Measurements from ENCODE around the gene F7. TPM values are rescaled to one million over a fixed set of nuclear protein-coding genes. Genes with fewer than 3 reads are reported as not detected.

Gene F7
- total RNA-seq, 1 experiment from 2014 or later, result not detected

DNA sequence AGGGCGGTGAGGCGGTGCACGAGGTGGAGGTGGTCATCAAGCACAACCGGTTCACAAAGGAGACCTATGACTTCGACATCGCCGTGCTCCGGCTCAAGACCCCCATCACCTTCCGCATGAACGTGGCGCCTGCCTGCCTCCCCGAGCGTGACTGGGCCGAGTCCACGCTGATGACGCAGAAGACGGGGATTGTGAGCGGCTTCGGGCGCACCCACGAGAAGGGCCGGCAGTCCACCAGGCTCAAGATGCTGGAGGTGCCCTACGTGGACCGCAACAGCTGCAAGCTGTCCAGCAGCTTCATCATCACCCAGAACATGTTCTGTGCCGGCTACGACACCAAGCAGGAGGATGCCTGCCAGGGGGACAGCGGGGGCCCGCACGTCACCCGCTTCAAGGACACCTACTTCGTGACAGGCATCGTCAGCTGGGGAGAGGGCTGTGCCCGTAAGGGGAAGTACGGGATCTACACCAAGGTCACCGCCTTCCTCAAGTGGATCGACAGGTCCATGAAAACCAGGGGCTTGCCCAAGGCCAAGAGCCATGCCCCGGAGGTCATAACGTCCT lies 43.4 kb downstream of the F7 start:
- Histone ChIP-seq H3K9me3 (ENCODE audit: control insufficient read depth, insufficient read depth, low read depth, low read length) (no peaks in the 10 kb centered on the region), H3K4me3 (ENCODE audit: low read depth in 2 of 2, low read length in 2 of 2) (no peak overlapping the region), H3K27ac (ENCODE audit: low read length) (no peak overlapping the region), H3K4me1 (ENCODE audit: control insufficient read depth, insufficient read depth, low read length) (no peaks in the 10 kb centered on the region), H3K36me3 (ENCODE audit: control insufficient read depth, insufficient read depth, low read length) (no peaks in the 10 kb centered on the region), H3K27me3 (ENCODE audit: control insufficient read depth, insufficient read depth, low read length) (no peaks in the 10 kb centered on the region)
- ChIA-PET POLR2A (interaction anchor here (0.6 kb wide), 1 partner anchor 45 kb away, joined by 3 read pairs; no protein-coding TSS in a partner anchor), CTCF (no interaction called here)
- ATAC-seq (no peak), DNase-seq (ENCODE audit: low read depth, low spot score) (no peak)
- TF ChIP-seq POLR2AphosphoS5 (IDR thresholded peaks at IDR 0.05; ENCODE audit: low read depth, low read length), result no peak
- TF ChIP-seq, protein P1, sequence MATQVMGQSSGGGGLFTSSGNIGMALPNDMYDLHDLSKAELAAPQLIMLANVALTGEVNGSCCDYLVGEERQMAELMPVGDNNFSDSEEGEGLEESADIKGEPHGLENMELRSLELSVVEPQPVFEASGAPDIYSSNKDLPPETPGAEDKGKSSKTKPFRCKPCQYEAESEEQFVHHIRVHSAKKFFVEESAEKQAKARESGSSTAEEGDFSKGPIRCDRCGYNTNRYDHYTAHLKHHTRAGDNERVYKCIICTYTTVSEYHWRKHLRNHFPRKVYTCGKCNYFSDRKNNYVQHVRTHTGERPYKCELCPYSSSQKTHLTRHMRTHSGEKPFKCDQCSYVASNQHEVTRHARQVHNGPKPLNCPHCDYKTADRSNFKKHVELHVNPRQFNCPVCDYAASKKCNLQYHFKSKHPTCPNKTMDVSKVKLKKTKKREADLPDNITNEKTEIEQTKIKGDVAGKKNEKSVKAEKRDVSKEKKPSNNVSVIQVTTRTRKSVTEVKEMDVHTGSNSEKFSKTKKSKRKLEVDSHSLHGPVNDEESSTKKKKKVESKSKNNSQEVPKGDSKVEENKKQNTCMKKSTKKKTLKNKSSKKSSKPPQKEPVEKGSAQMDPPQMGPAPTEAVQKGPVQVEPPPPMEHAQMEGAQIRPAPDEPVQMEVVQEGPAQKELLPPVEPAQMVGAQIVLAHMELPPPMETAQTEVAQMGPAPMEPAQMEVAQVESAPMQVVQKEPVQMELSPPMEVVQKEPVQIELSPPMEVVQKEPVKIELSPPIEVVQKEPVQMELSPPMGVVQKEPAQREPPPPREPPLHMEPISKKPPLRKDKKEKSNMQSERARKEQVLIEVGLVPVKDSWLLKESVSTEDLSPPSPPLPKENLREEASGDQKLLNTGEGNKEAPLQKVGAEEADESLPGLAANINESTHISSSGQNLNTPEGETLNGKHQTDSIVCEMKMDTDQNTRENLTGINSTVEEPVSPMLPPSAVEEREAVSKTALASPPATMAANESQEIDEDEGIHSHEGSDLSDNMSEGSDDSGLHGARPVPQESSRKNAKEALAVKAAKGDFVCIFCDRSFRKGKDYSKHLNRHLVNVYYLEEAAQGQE (IDR thresholded peaks at IDR 0.05; ENCODE audit: insufficient read depth in 1 of 2, low read depth in 2 of 2, low read length in 1 of 2), result no peak
- TF ChIP-seq TCF7L2 (IDR thresholded peaks at IDR 0.05; ENCODE audit: low read depth, low read length), result no peak
- no peak for TF ChIP-seq SIN3A (IDR thresholded peaks at IDR 0.05; ENCODE audit: borderline replicate concordance, insufficient read depth, low read depth, low read length)
- TF ChIP-seq, protein P2, sequence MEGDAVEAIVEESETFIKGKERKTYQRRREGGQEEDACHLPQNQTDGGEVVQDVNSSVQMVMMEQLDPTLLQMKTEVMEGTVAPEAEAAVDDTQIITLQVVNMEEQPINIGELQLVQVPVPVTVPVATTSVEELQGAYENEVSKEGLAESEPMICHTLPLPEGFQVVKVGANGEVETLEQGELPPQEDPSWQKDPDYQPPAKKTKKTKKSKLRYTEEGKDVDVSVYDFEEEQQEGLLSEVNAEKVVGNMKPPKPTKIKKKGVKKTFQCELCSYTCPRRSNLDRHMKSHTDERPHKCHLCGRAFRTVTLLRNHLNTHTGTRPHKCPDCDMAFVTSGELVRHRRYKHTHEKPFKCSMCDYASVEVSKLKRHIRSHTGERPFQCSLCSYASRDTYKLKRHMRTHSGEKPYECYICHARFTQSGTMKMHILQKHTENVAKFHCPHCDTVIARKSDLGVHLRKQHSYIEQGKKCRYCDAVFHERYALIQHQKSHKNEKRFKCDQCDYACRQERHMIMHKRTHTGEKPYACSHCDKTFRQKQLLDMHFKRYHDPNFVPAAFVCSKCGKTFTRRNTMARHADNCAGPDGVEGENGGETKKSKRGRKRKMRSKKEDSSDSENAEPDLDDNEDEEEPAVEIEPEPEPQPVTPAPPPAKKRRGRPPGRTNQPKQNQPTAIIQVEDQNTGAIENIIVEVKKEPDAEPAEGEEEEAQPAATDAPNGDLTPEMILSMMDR (IDR thresholded peaks at IDR 0.05), result no peak
- intact Hi-C loops (cut with micrococcal nuclease; ENCODE audit: unreplicated experiment) (no loop called here), in situ Hi-C loops (cut with HindIII; ENCODE audit: low pct_unique_long_range_greater_than_20kb, low sequenced_read_pairs) (no loop called here)
- no TSS peak for BruUV-seq (replicated peaks)

DNA sequence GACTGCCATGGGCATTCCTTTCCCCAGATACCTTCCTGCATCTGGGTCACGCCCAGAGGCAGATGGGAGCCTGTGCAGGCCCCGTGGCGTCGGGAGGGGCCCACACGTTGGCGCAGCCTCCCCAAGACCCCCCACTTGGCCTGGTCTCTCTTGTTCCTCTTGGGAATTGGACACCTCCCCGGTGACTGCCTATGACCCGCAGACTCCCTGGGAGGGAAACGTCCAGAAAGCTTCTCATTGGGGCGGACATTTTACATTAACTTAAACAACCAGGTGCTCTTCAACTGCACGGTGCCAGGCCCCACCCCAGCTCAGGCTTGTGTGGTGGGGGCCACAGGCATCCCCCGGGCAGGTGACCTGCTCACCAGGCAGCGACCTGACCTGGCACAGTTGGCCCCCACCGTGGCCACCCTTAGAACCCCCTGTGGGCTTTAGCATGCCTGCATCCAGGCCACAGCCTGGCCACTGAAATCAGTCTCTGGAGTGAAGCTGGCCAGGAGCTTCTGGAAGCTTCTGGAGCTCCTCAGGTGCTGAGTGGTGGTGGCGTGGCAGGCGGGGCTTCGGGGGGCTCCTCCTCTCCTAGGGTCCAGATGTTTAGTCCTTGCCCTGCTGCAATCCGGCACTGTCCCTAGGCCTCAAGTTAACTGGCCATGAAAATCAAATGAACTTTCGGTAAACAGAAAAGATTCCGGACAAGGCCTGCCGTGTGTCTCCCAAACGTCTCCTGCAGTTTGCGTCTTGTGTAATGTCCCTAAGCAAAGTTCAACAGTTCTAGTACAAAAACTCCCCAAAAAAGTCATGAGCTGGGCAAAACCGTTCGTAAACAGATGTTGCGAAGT lies 44.3 kb downstream of the F7 start:
- ATAC-seq (no peak), DNase-seq (ENCODE audit: low read depth, low spot score) (no peak)
- Histone ChIP-seq H3K36me3 (ENCODE audit: control insufficient read depth, insufficient read depth, low read length) (no peaks in the 10 kb centered on the region), H3K4me1 (ENCODE audit: control insufficient read depth, insufficient read depth, low read length) (no peaks in the 10 kb centered on the region), H3K4me3 (ENCODE audit: low read depth in 2 of 2, low read length in 2 of 2) (no peak overlapping the region), H3K27me3 (ENCODE audit: control insufficient read depth, insufficient read depth, low read length) (no peaks in the 10 kb centered on the region), H3K9me3 (ENCODE audit: control insufficient read depth, insufficient read depth, low read depth, low read length) (no peaks in the 10 kb centered on the region), H3K27ac (ENCODE audit: low read length) (no peak overlapping the region)
- intact Hi-C loops (cut with micrococcal nuclease; ENCODE audit: unreplicated experiment), result no loop called here
- POLR2A ChIA-PET, result interaction anchor here (0.6 kb wide), 1 partner anchor 46 kb away, joined by 3 read pairs; no protein-coding TSS in a partner anchor
- CTCF ChIA-PET, result no interaction called here
- no TSS peak for BruUV-seq (replicated peaks)
- in situ Hi-C loops (cut with HindIII; ENCODE audit: low pct_unique_long_range_greater_than_20kb, low sequenced_read_pairs), result no loop called here
- TF ChIP-seq, protein P2 (IDR thresholded peaks at IDR 0.05), result no peak
- TF ChIP-seq SIN3A (IDR thresholded peaks at IDR 0.05; ENCODE audit: borderline replicate concordance, insufficient read depth, low read depth, low read length) (no peak), POLR2AphosphoS5 (IDR thresholded peaks at IDR 0.05; ENCODE audit: low read depth, low read length) (no peak), TCF7L2 (IDR thresholded peaks at IDR 0.05; ENCODE audit: low read depth, low read length) (no peak)
- TF ChIP-seq, protein P1 (IDR thresholded peaks at IDR 0.05; ENCODE audit: insufficient read depth in 1 of 2, low read depth in 2 of 2, low read length in 1 of 2), result no peak

Measured in Panc1 (cell line).